GM20000 (cell line): ENCODE results near the gene ATP6V0D1.

Experiments
- DNase-seq: peaks from one replicate; pipeline ENCODE4 v3.0.0; 2012; ENCODE audit warnings: low spot score
- CTCF ChIP-seq: IDR thresholded peaks from 2 replicates; pipeline ENCODE4 v1.5.1; 2012; ENCODE audit warnings: mild to moderate bottlenecking, control low read depth; ENCODE audit errors: extremely low read depth, missing control alignments

Gene ATP6V0D1

GRCh38 chr16:67433131-67433719, 47.7 kb downstream of the ATP6V0D1 start:
- no peak for DNase-seq
- TF ChIP-seq CTCF: no peak

GRCh38 chr16:67432506-67432890, 48.5 kb downstream of the ATP6V0D1 start:
- no peak for TF ChIP-seq CTCF
- no peak for DNase-seq

GRCh38 chr16:67431775-67432505, 49.0 kb downstream of the ATP6V0D1 start:
- TF ChIP-seq CTCF: no peak
- no peak for DNase-seq

- no peak for TF ChIP-seq CTCF
- DNase-seq: peak; percentile 73
Measured at GRCh38 chr16:67430977-67431774, 49.8 kb downstream of the ATP6V0D1 start, which contains the start of gene HSD11B2. TSS of gene HSD11B2 (plus strand) at chr16:67431121. CDS start at chr16:67431249, 128 bp downstream.

- TF ChIP-seq CTCF: no peak
- no peak for DNase-seq
Measured at GRCh38 chr16:67430504-67430976, 50.4 kb downstream of the ATP6V0D1 start.

GRCh38 chr16:67429799-67430503, 51.0 kb downstream of the ATP6V0D1 start:
- no peak for DNase-seq
- no peak for TF ChIP-seq CTCF
